ENCODE results near the gene PDCL2.

Gene PDCL2

DNA sequence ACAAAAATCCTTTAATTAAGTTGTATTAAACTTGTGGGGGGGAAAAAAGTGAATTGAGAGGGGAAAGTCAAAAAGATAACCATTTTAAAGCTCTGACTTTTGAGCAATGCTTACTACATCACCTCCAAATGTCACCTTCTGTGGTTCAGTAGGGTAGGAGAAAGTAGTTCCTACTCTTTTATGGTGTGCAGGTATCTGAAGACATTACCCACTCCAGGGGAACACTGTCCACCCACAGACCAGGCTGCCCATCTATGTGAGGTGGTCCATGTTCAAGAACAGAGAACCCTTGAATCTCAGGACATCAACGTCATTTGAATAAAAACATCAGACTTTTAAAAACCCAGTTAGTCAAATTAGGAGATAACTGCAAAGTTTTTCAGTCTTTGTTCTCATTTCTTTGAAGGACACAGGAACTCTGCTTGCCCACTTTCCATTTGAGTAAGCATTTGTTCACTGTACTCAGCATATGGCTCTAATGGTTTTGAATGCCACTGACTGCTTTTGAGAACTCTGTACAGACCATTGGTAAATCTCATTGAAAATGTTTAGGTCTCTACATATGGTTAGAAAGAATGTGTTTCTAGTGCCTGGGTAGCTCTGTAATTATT is 25.6 kb upstream of the PDCL2 start:
- H3K4me3 ChIP-seq (ENCODE audit: low read depth, low read length), result no peak overlapping the region
- no peaks in the 10 kb centered on the region for H3K27me3 ChIP-seq (ENCODE audit: control insufficient read depth, insufficient read depth, low read length)
- H3K4me1 ChIP-seq (ENCODE audit: control insufficient read depth, insufficient read depth, low read length), result no peaks in the 10 kb centered on the region
- no peaks in the 10 kb centered on the region for H3K36me3 ChIP-seq (ENCODE audit: control insufficient read depth, insufficient read depth, low read length)
- no peak overlapping the region for H3K9ac ChIP-seq (ENCODE audit: low read length)
- no peaks in the 10 kb centered on the region for H3K9me3 ChIP-seq (ENCODE audit: control insufficient read depth, insufficient read depth, low read depth, low read length)
- H3K27ac ChIP-seq (ENCODE audit: low read depth, low read length), result no peak overlapping the region

DNA sequence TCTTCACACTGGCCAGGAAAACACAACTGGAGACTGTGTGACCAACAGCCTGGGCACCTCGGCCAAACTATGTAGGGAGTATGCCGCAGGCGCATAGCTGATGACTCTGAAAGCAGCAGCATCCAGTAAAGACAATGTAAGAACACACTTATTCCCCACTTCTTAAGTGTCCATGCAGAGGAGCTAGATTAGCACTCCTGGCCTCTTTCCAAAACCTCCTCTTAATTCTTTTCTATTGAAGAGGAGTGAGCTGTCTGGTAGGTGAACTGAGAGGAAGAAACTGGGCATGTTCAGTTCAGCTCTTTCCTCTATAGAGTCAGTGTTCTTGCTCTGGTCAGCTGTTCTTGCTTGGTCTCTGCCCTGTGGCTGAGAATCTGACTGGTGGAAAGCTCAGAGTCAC is 23.0 kb upstream of the PDCL2 start:
- no peak overlapping the region for H3K4me3 ChIP-seq (ENCODE audit: low read depth, low read length)
- no peak overlapping the region for H3K27ac ChIP-seq (ENCODE audit: low read depth, low read length)
- H3K36me3 ChIP-seq (ENCODE audit: control insufficient read depth, insufficient read depth, low read length), result no peaks in the 10 kb centered on the region
- H3K4me1 ChIP-seq (ENCODE audit: control insufficient read depth, insufficient read depth, low read length), result no peaks in the 10 kb centered on the region
- H3K9ac ChIP-seq (ENCODE audit: low read length), result no peak overlapping the region
- no peaks in the 10 kb centered on the region for H3K9me3 ChIP-seq (ENCODE audit: control insufficient read depth, insufficient read depth, low read depth, low read length)
- H3K27me3 ChIP-seq (ENCODE audit: control insufficient read depth, insufficient read depth, low read length), result no peaks in the 10 kb centered on the region

DNA sequence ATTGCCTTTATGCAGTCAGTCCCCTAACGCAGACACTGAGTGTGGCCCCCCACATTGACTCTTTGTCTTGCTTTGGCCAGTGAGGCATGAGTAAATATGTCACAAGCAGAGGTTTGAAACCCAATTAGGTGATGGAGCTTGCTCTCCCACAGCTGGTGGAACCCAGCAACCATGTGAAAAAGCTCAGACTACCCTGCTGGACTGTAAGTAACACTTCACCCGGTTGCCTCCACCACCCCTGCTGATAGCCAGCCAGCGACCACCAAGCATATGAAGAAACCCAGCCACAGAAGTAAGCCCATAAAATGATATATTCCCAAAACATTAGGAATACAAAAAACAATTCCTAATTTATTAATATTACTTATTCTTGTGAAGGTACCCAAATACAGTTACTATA is 21.6 kb upstream of the PDCL2 start:
- no peak overlapping the region for H3K27ac ChIP-seq (ENCODE audit: low read depth, low read length)
- H3K36me3 ChIP-seq (ENCODE audit: control insufficient read depth, insufficient read depth, low read length), result no peaks in the 10 kb centered on the region
- no peaks in the 10 kb centered on the region for H3K9me3 ChIP-seq (ENCODE audit: control insufficient read depth, insufficient read depth, low read depth, low read length)
- H3K4me1 ChIP-seq (ENCODE audit: control insufficient read depth, insufficient read depth, low read length), result peaks cover 5% of the 10 kb centered on the region
- H3K4me3 ChIP-seq (ENCODE audit: low read depth, low read length), result no peak overlapping the region
- no peaks in the 10 kb centered on the region for H3K27me3 ChIP-seq (ENCODE audit: control insufficient read depth, insufficient read depth, low read length)
- no peak overlapping the region for H3K9ac ChIP-seq (ENCODE audit: low read length)

DNA sequence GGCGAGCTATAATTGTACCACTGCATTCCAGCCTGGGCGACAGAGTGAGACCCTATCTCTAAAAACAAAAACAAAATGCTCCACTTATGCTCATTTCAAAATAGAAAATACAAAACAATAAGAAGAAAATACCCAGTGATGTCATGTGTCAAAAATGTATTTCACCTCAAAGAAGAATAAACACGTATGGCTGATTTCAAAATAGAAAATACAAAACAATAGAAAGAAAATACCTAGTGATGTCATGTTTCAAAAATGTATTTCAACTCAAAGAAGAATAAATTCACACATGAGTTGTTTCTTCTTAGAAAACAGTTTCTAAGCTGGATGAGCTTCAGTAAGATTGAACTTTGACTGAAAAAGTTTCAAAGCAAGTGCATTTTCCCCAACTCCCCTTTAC is 20.3 kb upstream of the PDCL2 start:
- peaks cover 5% of the 10 kb centered on the region for H3K4me1 ChIP-seq (ENCODE audit: control insufficient read depth, insufficient read depth, low read length)
- H3K36me3 ChIP-seq (ENCODE audit: control insufficient read depth, insufficient read depth, low read length), result no peaks in the 10 kb centered on the region
- no peak overlapping the region for H3K27ac ChIP-seq (ENCODE audit: low read depth, low read length)
- H3K9me3 ChIP-seq (ENCODE audit: control insufficient read depth, insufficient read depth, low read depth, low read length), result no peaks in the 10 kb centered on the region
- H3K4me3 ChIP-seq (ENCODE audit: low read depth, low read length), result no peak overlapping the region
- no peaks in the 10 kb centered on the region for H3K27me3 ChIP-seq (ENCODE audit: control insufficient read depth, insufficient read depth, low read length)
- H3K9ac ChIP-seq (ENCODE audit: low read length), result no peak overlapping the region

DNA sequence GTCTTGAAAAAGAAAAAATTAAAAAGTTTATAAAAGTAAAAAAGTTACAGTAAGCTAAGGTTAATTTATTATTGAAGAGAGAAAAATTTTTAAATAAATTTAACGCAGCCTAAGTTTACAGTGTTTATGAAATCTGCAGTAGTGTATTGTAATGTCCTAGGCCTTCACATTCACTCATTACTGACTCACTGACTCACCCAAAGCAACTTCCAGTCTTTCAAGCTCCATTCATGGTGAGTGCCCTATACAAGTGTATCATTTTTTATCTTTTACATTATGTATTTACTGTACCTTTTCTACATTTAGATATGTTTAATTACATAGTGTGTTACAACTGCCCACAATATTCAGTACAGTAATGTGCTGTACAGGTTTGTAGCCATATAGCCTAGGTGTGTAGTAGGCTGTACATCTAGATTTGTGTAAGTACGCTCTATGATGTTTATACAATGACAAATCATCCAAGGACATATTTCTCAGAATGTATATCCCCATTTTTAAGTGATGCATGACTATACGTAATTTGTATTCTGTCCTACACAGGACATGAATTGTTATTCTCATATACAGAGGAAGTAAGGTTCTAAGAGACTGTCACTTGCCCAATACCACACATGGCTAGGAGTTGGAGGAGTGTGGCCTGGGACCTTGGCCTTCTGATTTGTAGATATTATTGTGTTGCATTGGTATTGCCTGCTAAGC is 19.5 kb upstream of the PDCL2 start:
- Histone ChIP-seq H3K27ac (ENCODE audit: low read depth, low read length) (no peak overlapping the region), H3K9me3 (ENCODE audit: control insufficient read depth, insufficient read depth, low read depth, low read length) (no peaks in the 10 kb centered on the region), H3K4me1 (ENCODE audit: control insufficient read depth, insufficient read depth, low read length) (peaks cover 5% of the 10 kb centered on the region), H3K4me3 (ENCODE audit: low read depth, low read length) (no peak overlapping the region), H3K27me3 (ENCODE audit: control insufficient read depth, insufficient read depth, low read length) (no peaks in the 10 kb centered on the region), H3K9ac (ENCODE audit: low read length) (no peak overlapping the region), H3K36me3 (ENCODE audit: control insufficient read depth, insufficient read depth, low read length) (no peaks in the 10 kb centered on the region)

DNA sequence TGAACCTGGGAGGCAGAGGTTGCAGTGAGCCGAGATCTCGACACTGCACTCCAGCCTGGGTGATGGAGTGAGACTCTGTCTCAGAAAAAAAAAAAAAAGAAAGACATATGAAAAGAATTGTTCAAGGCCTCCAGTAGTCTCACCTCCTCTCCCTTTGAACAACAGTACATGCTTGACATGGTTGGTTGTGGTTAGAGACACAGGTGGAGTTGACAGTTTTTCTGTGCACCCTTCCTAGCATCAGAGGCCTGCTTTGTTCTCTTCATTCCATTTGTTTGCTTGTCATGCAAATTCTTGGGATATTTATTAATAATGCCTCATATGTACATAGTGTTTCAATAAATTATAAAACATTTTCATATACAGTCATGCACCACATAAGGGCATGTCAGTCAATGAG is 18.3 kb upstream of the PDCL2 start:
- Histone ChIP-seq H3K27me3 (ENCODE audit: control insufficient read depth, insufficient read depth, low read length) (no peaks in the 10 kb centered on the region), H3K4me3 (ENCODE audit: low read depth, low read length) (no peak overlapping the region), H3K9me3 (ENCODE audit: control insufficient read depth, insufficient read depth, low read depth, low read length) (no peaks in the 10 kb centered on the region), H3K4me1 (ENCODE audit: control insufficient read depth, insufficient read depth, low read length) (peaks cover 5% of the 10 kb centered on the region), H3K36me3 (ENCODE audit: control insufficient read depth, insufficient read depth, low read length) (no peaks in the 10 kb centered on the region), H3K27ac (ENCODE audit: low read depth, low read length) (no peak overlapping the region), H3K9ac (ENCODE audit: low read length) (no peak overlapping the region)

DNA sequence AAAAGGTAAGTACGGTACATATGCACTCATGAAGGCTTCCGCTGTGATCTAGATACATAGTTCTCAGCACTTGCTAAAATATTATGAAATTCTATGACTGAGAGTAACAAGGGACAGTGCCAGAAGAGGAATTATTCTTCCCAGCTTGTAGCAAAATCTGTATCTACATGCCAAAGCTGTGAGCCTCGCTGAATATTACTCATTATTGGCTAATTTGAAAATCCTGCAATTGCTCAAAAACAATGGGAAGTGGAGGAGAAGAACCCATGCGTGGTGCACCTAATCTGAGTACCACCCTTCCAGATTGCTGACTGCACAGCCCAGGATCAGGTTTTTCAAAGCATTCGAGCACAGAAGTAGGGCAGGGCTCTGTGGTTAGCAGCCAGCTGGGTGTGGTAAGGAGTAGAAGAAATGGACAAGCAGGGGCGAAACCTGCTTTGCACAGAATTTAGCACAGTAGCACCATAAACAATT is 17.4 kb upstream of the PDCL2 start:
- no peaks in the 10 kb centered on the region for H3K36me3 ChIP-seq (ENCODE audit: control insufficient read depth, insufficient read depth, low read length)
- H3K4me1 ChIP-seq (ENCODE audit: control insufficient read depth, insufficient read depth, low read length), result peaks cover 5% of the 10 kb centered on the region
- no peak overlapping the region for H3K27ac ChIP-seq (ENCODE audit: low read depth, low read length)
- H3K9ac ChIP-seq (ENCODE audit: low read length), result no peak overlapping the region
- no peak overlapping the region for H3K4me3 ChIP-seq (ENCODE audit: low read depth, low read length)
- H3K27me3 ChIP-seq (ENCODE audit: control insufficient read depth, insufficient read depth, low read length), result no peaks in the 10 kb centered on the region
- no peaks in the 10 kb centered on the region for H3K9me3 ChIP-seq (ENCODE audit: control insufficient read depth, insufficient read depth, low read depth, low read length)

DNA sequence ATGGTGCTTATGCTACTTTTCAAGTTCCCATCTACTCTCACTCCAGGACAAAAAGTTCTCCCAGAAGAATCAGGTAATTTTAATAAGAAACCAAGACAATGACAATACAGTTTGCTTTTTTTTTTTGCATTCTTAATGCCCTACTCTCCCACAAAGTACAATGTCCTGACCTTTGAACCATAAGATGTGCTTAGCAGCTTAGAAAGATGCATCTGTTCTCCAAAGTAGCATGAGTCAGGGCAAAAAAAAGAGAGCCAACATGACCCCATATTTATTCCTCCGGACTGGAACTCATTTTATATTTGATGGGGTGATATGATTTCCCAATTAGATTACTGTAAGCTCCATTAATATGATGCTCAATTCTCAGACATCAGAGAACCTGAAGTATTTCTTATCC is 16.5 kb upstream of the PDCL2 start:
- H3K9ac ChIP-seq (ENCODE audit: low read length), result no peak overlapping the region
- H3K9me3 ChIP-seq (ENCODE audit: control insufficient read depth, insufficient read depth, low read depth, low read length), result no peaks in the 10 kb centered on the region
- H3K27ac ChIP-seq (ENCODE audit: low read depth, low read length), result no peak overlapping the region
- no peaks in the 10 kb centered on the region for H3K27me3 ChIP-seq (ENCODE audit: control insufficient read depth, insufficient read depth, low read length)
- no peaks in the 10 kb centered on the region for H3K36me3 ChIP-seq (ENCODE audit: control insufficient read depth, insufficient read depth, low read length)
- H3K4me1 ChIP-seq (ENCODE audit: control insufficient read depth, insufficient read depth, low read length), result peaks cover 5% of the 10 kb centered on the region
- no peak overlapping the region for H3K4me3 ChIP-seq (ENCODE audit: low read depth, low read length)

DNA sequence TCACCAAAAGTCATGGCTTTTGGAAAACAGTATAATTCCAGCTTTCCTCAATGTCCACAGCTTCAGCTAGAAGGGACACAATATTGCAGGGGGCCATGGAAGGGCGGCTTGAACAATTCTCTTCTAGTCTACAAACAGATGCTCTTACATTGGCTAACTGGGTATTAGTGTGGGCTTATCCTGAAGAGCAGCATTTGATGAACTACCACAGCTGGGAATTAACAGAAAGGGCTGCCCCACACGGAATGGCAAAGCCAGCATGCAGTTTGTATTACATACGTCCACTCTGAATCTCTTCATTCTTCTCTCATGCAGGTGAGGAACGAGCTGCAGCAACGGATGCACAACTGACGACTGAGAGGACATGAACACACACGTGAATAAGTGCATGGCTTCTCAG is 13.0 kb upstream of the PDCL2 start:
- Histone ChIP-seq H3K27ac (ENCODE audit: low read depth, low read length) (no peak overlapping the region), H3K4me1 (ENCODE audit: control insufficient read depth, insufficient read depth, low read length) (peaks cover 5% of the 10 kb centered on the region), H3K4me3 (ENCODE audit: low read depth, low read length) (no peak overlapping the region), H3K27me3 (ENCODE audit: control insufficient read depth, insufficient read depth, low read length) (no peaks in the 10 kb centered on the region), H3K9me3 (ENCODE audit: control insufficient read depth, insufficient read depth, low read depth, low read length) (no peaks in the 10 kb centered on the region), H3K9ac (ENCODE audit: low read length) (no peak overlapping the region), H3K36me3 (ENCODE audit: control insufficient read depth, insufficient read depth, low read length) (no peaks in the 10 kb centered on the region)

DNA sequence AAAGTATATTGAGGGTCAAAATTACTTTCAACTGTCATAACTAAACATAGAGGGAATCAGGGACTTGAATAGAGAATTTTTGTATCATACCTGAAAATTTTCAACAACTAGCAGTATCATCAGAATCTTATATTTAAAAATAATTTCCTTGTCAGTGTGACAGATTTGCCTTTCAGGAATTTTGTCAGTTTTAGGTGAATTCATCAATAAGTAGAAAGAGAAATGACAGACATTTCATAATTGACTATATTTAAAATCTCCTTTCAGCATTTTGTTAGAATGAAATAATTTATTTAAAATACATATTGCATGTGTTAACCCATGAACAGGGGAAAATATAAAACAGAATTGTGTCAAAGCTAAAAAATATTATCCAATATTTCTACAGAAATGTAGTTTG is 8.6 kb upstream of the PDCL2 start:
- H3K9ac ChIP-seq (ENCODE audit: low read length), result no peak overlapping the region
- no peak overlapping the region for H3K27ac ChIP-seq (ENCODE audit: low read depth, low read length)
- H3K36me3 ChIP-seq (ENCODE audit: control insufficient read depth, insufficient read depth, low read length), result no peaks in the 10 kb centered on the region
- H3K4me1 ChIP-seq (ENCODE audit: control insufficient read depth, insufficient read depth, low read length), result no peaks in the 10 kb centered on the region
- no peaks in the 10 kb centered on the region for H3K27me3 ChIP-seq (ENCODE audit: control insufficient read depth, insufficient read depth, low read length)
- H3K4me3 ChIP-seq (ENCODE audit: low read depth, low read length), result no peak overlapping the region
- no peaks in the 10 kb centered on the region for H3K9me3 ChIP-seq (ENCODE audit: control insufficient read depth, insufficient read depth, low read depth, low read length)

DNA sequence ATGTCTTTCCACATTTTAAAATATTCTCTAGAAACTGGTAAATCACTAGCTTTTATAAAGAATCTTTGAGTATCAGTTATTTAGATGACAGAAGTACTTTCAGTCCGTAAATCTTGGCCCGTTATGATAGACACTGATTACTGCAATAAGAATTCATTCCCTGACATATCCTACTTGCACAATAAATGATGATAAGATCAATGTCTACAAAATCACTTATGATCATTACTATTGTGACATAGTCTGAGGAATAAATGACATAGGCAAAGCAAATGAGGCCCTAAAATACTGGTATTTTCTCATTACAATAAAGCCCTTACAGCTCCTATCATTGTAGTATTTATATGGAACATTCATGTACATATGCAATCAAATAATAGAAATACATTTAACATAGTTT is 6.6 kb upstream of the PDCL2 start:
- Histone ChIP-seq H3K4me3 (ENCODE audit: low read depth, low read length) (no peak overlapping the region), H3K9ac (ENCODE audit: low read length) (no peak overlapping the region), H3K27ac (ENCODE audit: low read depth, low read length) (no peak overlapping the region), H3K9me3 (ENCODE audit: control insufficient read depth, insufficient read depth, low read depth, low read length) (no peaks in the 10 kb centered on the region), H3K27me3 (ENCODE audit: control insufficient read depth, insufficient read depth, low read length) (no peaks in the 10 kb centered on the region), H3K36me3 (ENCODE audit: control insufficient read depth, insufficient read depth, low read length) (no peaks in the 10 kb centered on the region), H3K4me1 (ENCODE audit: control insufficient read depth, insufficient read depth, low read length) (no peaks in the 10 kb centered on the region)
